GM13977 (cell line): Measurements from ENCODE around the gene DDX21.
"Not testable (repeated sequence)": the region's sequence is repeated elsewhere in the genome, so short reads cannot be mapped to it uniquely, and the experiment has no call there.

Experiments used
- DNase-seq: peaks from one replicate; pipeline ENCODE4 v3.0.0; 2012; ENCODE audit warnings: low spot score
- in situ Hi-C: fragments of 300-500 bp; cut with MboI; formaldehyde crosslinking; loops from one replicate; pipeline ENCODE4 v1.12.0; 2022; ENCODE audit warnings: low sequenced_read_pairs, low pct_unique_long_range_greater_than_20kb, mixed read lengths, inconsistent platforms; ENCODE audit not compliant: unreplicated experiment
- TF ChIP-seq, protein P1 (sequence below): IDR thresholded peaks from 2 replicates; pipeline ENCODE4 v1.5.1; 2012; ENCODE audit warnings: mild to moderate bottlenecking, control low read depth; ENCODE audit not compliant: insufficient read depth; ENCODE audit errors: extremely low read depth, missing control alignments

DDX21 gene

DNA sequence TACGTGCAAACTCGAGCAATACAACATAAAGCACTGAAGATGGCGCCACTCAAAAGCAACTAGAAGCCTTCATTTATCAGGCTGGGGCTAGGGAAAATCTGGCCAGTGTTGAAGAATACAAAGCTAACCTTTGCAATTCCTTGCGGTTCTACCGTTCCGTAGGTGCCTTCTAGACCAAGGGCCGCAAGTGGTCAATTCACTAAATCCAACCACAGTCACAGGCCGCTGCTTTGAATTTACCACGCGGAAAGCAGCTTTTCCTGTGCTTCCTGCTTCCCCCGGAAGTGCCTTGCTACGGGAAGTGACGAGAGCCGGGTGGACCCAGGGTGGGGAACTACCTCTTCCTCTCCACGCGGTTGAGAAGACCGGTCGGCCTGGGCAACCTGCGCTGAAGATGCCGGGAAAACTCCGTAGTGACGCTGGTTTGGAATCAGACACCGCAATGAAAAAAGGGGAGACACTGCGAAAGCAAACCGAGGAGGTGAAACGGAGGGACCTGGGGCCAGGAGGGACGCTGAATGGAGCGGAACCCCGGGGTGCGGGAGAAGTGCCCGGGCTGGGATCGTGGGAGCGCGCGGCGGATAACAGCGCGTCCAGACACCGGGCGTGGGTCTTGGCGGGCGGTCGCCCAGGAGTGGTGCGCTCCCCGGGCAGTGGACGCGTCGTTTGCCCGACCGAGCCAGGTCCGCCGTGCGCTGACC is at the start of gene DDX21:
TSS of gene DDX21 (plus strand) at position 339 of the 701 bp plus-strand sequence. CDS start at position 395, 56 bp downstream.
- TF ChIP-seq, protein P1, sequence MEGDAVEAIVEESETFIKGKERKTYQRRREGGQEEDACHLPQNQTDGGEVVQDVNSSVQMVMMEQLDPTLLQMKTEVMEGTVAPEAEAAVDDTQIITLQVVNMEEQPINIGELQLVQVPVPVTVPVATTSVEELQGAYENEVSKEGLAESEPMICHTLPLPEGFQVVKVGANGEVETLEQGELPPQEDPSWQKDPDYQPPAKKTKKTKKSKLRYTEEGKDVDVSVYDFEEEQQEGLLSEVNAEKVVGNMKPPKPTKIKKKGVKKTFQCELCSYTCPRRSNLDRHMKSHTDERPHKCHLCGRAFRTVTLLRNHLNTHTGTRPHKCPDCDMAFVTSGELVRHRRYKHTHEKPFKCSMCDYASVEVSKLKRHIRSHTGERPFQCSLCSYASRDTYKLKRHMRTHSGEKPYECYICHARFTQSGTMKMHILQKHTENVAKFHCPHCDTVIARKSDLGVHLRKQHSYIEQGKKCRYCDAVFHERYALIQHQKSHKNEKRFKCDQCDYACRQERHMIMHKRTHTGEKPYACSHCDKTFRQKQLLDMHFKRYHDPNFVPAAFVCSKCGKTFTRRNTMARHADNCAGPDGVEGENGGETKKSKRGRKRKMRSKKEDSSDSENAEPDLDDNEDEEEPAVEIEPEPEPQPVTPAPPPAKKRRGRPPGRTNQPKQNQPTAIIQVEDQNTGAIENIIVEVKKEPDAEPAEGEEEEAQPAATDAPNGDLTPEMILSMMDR = peak; percentile 60
- in situ Hi-C loops = no loop called here
- peak; percentile 94 for DNase-seq

DNA sequence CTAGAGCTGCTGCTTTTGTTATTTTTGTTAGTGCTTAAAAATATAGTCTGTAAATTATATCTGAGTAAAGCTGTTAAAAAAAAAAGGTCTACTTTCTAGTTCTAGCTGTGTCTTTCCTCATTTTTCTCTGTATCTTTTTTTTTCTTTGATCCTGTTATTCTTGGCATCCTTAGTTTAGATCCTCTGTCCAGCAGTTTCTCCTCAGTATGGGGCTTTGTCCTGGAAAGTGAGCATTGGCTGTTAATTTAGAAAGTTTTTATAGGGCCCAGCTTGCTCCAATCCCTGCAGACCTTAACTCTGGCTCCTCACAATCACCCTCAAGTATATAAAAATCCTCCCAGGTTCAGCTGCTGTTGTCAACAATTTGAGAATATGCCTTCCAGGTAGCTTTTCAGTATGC is 31.4 kb upstream of the DDX21 start:
- in situ Hi-C loops = no loop called here
- TF ChIP-seq, protein P1 = no peak

DNA sequence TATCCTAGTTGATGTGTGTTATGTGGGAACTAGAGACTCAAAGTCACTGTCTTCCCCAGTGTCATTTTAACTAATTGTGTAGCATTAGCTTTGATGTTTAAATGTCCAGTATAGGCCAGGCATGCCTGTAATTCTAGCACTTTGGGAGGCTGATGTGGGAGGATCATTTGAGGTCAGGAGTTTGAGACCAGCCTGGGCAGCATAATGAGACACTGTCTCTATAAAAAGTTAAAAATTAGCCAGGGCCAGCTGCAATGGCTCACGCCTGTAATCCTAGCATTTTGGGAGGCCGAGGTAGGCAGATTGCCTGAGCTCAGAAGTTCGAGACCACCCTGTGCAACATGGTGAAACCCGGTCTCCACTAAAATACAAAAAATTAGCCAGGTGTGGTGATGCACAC is 30.5 kb upstream of the DDX21 start:
- in situ Hi-C loops = no loop called here
- TF ChIP-seq, protein P1 = no peak
- DNase-seq = no peak

More for the DNA sequence above, 31.4 kb upstream of the DDX21 start:
- DNase-seq = no peak

DNA sequence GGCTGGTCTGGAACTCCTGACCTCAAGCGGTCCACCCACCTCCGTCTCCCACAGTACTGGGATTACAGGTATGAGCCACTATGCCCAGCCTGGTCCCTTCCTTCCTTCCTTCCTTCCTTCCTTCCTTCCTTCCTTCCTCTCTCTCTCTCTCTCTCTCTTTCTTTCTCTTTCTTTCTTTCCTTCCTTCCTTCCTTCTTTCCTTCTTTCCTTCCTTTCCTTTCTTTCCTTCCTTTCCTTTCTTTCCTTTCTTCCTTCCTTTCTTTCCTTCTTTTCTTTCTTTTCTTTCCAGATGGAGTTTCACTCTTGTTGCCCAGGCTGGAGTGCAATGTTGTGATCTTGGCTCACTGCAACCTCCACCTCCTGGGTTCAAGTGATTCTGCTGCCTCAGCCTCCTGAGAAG is 26.8 kb upstream of the DDX21 start:
- in situ Hi-C loops, DNase-seq: not testable (repeated sequence)

DNA sequence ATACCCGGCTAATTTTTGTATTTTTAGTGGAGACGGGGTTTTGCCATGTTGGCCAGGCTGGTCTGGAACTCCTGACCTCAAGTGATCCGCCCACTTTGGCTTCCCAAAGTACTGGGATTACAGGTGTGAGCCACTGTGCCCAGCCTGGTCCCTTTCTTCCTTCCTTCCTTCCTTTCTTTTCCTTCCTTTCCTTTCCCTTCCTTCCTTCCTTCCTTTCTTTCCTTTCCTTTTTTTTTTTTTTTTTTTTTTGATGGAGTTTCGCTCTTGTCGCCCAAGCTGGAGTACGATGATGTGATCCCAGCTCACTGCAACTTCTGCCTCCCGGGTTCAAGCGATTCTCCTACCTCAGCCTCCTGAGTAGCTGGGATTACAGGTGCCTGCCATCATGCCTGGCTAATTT is 26.1 kb upstream of the DDX21 start:
- in situ Hi-C loops, DNase-seq: not testable (repeated sequence)

DNA sequence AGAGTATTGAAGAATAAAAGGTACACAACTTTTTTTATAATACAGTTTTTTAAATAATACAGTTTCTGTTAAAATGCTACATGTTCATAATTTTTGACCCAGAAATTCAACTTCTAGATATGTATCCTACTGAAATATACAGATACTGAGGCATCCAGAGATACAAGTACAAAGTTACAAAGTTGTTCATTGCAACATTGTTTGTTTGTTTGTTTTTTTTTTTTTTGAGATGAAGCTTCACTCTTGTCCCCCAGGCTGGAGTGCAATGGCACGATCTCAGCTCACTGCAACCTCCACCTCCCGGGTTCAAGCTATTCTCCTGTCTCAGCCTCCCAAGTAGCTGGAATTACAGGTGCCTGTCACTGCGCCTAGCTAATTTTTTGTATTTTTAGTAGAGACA is 23.1 kb upstream of the DDX21 start:
- DNase-seq, in situ Hi-C loops: not testable (repeated sequence)

DNA sequence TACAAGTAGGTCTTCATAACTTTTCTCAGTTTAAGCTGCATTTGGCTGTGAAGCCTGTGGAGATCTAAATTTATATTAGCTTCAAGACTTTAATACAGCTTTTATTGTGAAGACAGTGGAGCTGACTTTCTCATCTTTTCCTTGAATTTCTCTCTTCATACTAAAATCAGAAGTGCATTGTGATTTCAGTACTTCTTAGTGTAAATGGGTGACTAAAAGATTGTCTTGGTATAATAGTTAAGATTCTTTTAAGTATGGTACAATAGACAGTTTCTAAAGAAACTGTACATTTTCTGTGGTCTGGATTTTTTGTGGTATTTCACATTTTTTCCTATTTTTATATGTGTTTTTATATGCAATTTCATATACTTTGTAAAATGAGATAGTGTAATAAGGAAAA is 21.0 kb upstream of the DDX21 start:
- in situ Hi-C loops = no loop called here
- TF ChIP-seq, protein P1 = no peak
- DNase-seq = no peak

DNA sequence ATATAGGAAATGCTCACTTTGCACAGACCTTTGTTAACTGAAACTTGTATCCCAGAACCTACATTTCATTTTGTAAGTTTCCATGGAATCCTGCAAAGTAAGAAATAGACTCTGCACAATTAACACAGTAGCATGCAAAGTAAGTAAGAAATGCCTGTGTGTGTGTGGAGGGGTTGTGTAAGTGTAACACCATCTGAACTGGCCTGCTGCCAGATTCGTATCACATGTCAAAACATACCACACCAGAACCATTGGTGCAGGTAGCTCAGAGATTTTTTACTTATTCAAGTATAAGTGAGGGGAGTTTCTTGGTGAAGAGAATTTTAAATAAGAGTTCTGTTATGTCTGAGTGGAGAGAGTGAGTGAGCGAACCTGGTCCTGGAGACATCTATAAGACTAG is 17.9 kb upstream of the DDX21 start:
- DNase-seq = no peak
- TF ChIP-seq, protein P1 = no peak
- in situ Hi-C loops = no loop called here
